ENCODE data around the gene FBN3.

GRCh38 chr19:8148088-8148409, 1.3 kb downstream of the FBN3 start:
- TF ChIP-seq CTCF (IDR thresholded peaks at IDR 0.05 in 4 of 5, conservative IDR thresholded peaks at IDR 0.05 in 1 of 5) (no peak), POLR2A (IDR thresholded peaks at IDR 0.05) (no peak)

All from gastrocnemius medialis (tissue), 4 donors.